MCF 10A (cell line): ENCODE results near the gene USP7. TPM values are rescaled to one million over a fixed set of nuclear protein-coding genes. Genes with fewer than 3 reads are reported as not detected.

Source experiments
- BruUV-seq: library from RNA; stranded (reverse); fragments of 400-500 nt; replicated peaks from 2 replicates; lab custom pipeline; 2021; lab: Mats Ljungman, UMichigan
- CTCF ChIA-PET: fragments of 300-600 bp; sonication (Branson Sonifier 250); formaldehyde crosslinking; extraction: SDS; loops from one replicate; lab custom pipeline; 2021; ENCODE audit warnings: antibody characterized with exemption, inconsistent platforms; lab: Yijun Ruan, JAX
- POLR2A ChIA-PET: fragments of 300-600, 350-650 bp; sonication (Branson Sonifier 250); formaldehyde crosslinking; extraction: SDS; loops from one replicate; lab custom pipeline; 2020; ENCODE audit warnings: antibody characterized with exemption, inconsistent platforms; lab: Yijun Ruan, JAX
- DNase-seq: peaks from one replicate; pipeline ENCODE4 v3.0.0-alpha.2; 2018; ENCODE audit not compliant: unreplicated experiment
- H3K27ac Mint-ChIP-seq: one replicate; pipeline ENCODE4 v1.8.0; 2022; ENCODE audit warnings: mild to moderate bottlenecking, low read depth, mixed read lengths; ENCODE audit not compliant: unreplicated experiment
- H3K27me3 Mint-ChIP-seq: one replicate; pipeline ENCODE4 v1.8.0; 2022; ENCODE audit warnings: mixed read lengths; ENCODE audit not compliant: insufficient read depth, unreplicated experiment
- H3K36me3 Mint-ChIP-seq: one replicate; pipeline ENCODE4 v1.8.0; 2022; ENCODE audit warnings: mild to moderate bottlenecking, moderate library complexity, mixed read lengths; ENCODE audit not compliant: insufficient read depth, unreplicated experiment
- H3K4me1 Mint-ChIP-seq: one replicate; pipeline ENCODE4 v1.8.0; 2022; ENCODE audit warnings: mixed read lengths; ENCODE audit not compliant: insufficient read depth, unreplicated experiment
- H3K4me3 Mint-ChIP-seq: one replicate; pipeline ENCODE4 v1.8.0; 2022; ENCODE audit warnings: mild to moderate bottlenecking, moderate library complexity, mixed read lengths; ENCODE audit not compliant: unreplicated experiment
- H3K9me3 Mint-ChIP-seq: one replicate; pipeline ENCODE4 v1.8.0; 2022; ENCODE audit warnings: mixed read lengths; ENCODE audit not compliant: unreplicated experiment
- CTCF ChIP-seq: fragments of 200-600 bp; IDR thresholded peaks from one replicate; pipeline ENCODE4 v1.8.0; 2022; ENCODE audit warnings: antibody characterized with exemption, mild to moderate bottlenecking; ENCODE audit not compliant: unreplicated experiment
- intact Hi-C: fragments of 100-400 bp; cut with micrococcal nuclease; formaldehyde crosslinking; loops from 2 replicates; pipeline ENCODE4 v1.14.1; 2022
- total RNA-seq: library from RNA; stranded (reverse); gene quantifications from 2 replicates; pipeline ENCODE4 v1.2.3, GENCODE V29; 2022

Gene USP7
- total RNA-seq, 1 experiment from 2014 or later, result 108 TPM

GRCh38 chr16:8861563-8862308 lies 102.0 kb downstream of the USP7 start:
- no TSS peak for BruUV-seq
- Mint-ChIP-seq H3K4me1 (peaks cover 16% of the 10 kb centered on the region), H3K27ac (peak overlapping the region; percentile 59), H3K27me3 (no peaks in the 10 kb centered on the region), H3K4me3 (no peak overlapping the region), H3K36me3 (peaks cover 32% of the 10 kb centered on the region), H3K9me3 (no peaks in the 10 kb centered on the region)
- intact Hi-C loops, result no loop called here
- TF ChIP-seq CTCF, result no peak
- DNase-seq, result no peak
- POLR2A ChIA-PET, result no interaction called here
- CTCF ChIA-PET, result interaction anchor here (0.6 to 1.3 kb wide), 7 partner anchors 12 to 1808 kb away, joined by 3 to 5 read pairs (median 3); no protein-coding TSS in a partner anchor

- ChIA-PET CTCF (interaction anchor here (0.9 to 1.8 kb wide), 2 partner anchors 20 to 23 kb away, joined by 3 to 12 read pairs; no protein-coding TSS in a partner anchor), POLR2A (interaction anchor here (0.7 to 1.1 kb wide), 2 partner anchors 8 to 11 kb away, joined by 3 to 4 read pairs; partner anchors contain the start of gene CARHSP1)
- DNase-seq, result peak; percentile 66
- Mint-ChIP-seq H3K9me3 (no peaks in the 10 kb centered on the region), H3K4me1 (peaks cover 12% of the 10 kb centered on the region), H3K36me3 (peaks cover 36% of the 10 kb centered on the region), H3K27me3 (no peaks in the 10 kb centered on the region), H3K4me3 (no peak overlapping the region), H3K27ac (no peak overlapping the region)
- no peak for TF ChIP-seq CTCF
- no TSS peak for BruUV-seq
- intact Hi-C loops, result no loop called here
Observed at GRCh38 chr16:8859913-8860881, 103.5 kb downstream of the USP7 start.

- Mint-ChIP-seq H3K27me3 (no peaks in the 10 kb centered on the region), H3K9me3 (no peaks in the 10 kb centered on the region), H3K27ac (no peak overlapping the region), H3K4me1 (peaks cover 8% of the 10 kb centered on the region), H3K4me3 (no peak overlapping the region), H3K36me3 (peaks cover 43% of the 10 kb centered on the region)
- BruUV-seq, result no TSS peak
- CTCF ChIA-PET, result interaction anchor here (0.6 to 1.8 kb wide), 2 partner anchors 21 to 23 kb away, joined by 3 to 12 read pairs; partner anchors contain the start of gene LITAFD
- TF ChIP-seq CTCF, result no peak
- intact Hi-C loops, result no loop called here
- no peak for DNase-seq
- POLR2A ChIA-PET, result interaction anchor here (0.7 to 1.1 kb wide), 4 partner anchors 9 to 13 kb away, joined by 3 to 4 read pairs (median 3); partner anchors contain the start of gene CARHSP1
Observed at GRCh38 chr16:8858994-8859912, 104.5 kb downstream of the USP7 start.
